ENCODE results near the gene GRIK1.

DNA sequence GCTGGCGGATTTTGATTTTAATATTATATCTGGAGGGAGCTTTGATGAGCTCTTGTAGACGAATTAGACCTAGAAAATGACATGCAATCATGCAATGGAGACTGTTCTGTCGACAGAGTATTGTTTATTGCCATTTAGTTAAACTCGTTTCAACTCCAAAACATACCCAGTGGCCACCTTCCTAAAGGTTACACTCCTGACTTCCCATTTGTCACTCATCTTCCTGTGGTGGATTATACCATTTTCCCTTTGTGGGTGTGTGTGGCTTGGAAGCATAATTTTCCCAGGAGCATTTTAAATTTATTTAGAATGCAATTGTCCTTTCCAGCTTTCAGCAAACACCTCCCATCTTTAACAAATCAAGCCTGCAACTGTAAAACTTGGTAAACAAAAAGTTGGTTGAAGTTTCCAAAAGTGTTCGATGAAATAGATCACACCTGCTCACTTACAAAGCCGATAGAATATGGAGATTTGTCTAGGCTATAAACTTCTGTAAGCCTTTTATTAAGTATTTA lies 266.6 kb downstream of the GRIK1 start:
- TF ChIP-seq CTCF (optimal IDR thresholded peaks at IDR 0.05 in 1 of 3, IDR thresholded peaks at IDR 0.05 in 1 of 3, conservative IDR thresholded peaks at IDR 0.05 in 1 of 3; ENCODE audit: extremely low read depth in 1 of 3, insufficient read depth in 2 of 3, low read length in 3 of 3), result no peak
- TF ChIP-seq EZH2 (IDR thresholded peaks at IDR 0.05; ENCODE audit: low read length), result no peak

All from keratinocyte (primary cell).